RPMI8226 (cell line): ENCODE results near the gene HLA-DRA.

ENCODE experiments used
- DNase-seq: peaks from one replicate; pipeline ENCODE4 v3.0.0-alpha.2; 2015

Gene HLA-DRA

GRCh38 chr6:32439602-32440214 is at the start of gene HLA-DRA:
HLA-DRA (plus strand) TSS chr6:32439887; CDS start chr6:32439951, 64 bp downstream.
- DNase-seq = peak; percentile 36

GRCh38 chr6:32391505-32391904 is 48.2 kb upstream of the HLA-DRA start:
- DNase-seq = no peak

DNA sequence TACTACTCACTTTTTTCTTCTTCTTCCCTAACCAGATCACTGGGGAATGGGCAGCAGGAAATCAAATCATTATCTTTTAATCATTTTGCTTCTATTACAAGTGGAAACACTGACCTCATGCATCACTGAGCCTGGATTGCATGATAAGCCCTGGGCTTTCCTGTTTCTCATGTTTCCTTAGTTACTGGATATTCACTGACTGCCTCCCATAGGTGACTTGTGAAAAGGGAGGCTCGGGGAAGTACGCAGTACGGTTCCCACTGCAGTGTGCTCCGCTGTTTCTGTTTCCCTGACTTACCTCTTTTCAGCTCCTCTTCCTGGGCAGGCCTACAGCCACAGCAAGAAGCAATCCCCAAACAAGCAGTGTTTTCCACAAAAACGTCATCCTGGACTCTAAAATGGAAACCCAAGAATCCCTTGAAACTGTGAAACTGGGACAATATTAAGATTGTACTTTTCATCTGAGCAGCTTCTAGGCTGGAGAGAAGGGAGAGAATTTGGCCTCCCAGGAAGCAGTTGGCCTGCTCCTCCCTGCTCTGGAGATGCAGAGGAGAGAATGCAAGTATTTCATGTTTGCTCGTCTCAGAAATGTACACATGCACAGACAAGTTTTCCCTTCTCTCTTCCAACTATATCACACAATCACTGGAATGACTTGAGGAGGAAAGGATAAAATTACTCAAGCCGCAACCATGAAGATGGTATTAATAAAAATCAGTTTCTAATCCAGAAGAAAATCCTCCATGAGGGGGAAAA is 45.8 kb upstream of the HLA-DRA start:
- no peak for DNase-seq

DNA sequence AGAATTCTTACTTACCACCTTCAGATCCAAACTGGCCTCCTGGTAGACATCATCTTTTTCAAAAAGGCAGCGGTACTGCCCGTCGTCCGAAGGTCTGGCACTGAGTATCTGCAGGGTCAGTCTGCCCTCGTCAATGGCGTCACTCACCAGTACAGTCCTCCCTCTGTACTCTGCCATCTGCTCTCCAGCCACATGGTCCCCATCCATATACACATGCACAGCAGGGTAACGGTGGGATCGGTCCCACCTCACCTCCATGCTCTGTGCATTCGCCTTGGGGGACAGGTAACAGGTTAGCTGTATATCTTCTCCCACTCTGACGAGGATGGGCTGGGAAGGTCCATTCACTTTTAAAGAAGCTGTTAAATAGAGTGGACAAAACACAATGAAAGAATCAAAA is 43.7 kb upstream of the HLA-DRA start:
- DNase-seq = no peak

GRCh38 chr6:32397252-32397920 is 42.3 kb upstream of the HLA-DRA start:
- no peak for DNase-seq

- no peak for DNase-seq
Measured at GRCh38 chr6:32401284-32401963, 38.3 kb upstream of the HLA-DRA start.

GRCh38 chr6:32402812-32403211 is 36.9 kb upstream of the HLA-DRA start:
- no peak for DNase-seq

DNA sequence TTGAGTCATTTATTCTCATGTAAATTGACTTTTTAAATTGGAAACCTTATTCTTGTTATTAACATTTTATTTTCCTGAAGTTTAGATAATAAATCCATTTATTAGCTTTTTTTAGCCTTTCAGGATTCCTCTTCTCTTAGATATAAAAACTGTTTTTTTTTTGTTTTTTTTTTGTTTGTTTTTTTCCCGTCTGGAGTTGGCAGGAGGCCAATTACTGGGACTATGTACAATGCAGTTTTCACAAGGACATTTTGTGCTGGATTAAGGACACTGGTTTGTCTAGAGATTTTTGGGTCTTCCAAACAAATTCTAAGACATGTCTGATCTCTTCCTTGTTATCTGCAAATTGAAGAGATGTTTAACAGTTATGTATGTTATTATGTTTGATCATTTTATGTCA is 34.0 kb upstream of the HLA-DRA start:
- no peak for DNase-seq

GRCh38 chr6:32406197-32406596 is 33.5 kb upstream of the HLA-DRA start:
- DNase-seq = no peak

- no peak for DNase-seq
Measured at GRCh38 chr6:32406857-32407256, 32.8 kb upstream of the HLA-DRA start, which contains the start of gene BTNL2. BTNL2 (minus strand) TSS chr6:32407181; CDS start chr6:32407123, 58 bp downstream.

DNA sequence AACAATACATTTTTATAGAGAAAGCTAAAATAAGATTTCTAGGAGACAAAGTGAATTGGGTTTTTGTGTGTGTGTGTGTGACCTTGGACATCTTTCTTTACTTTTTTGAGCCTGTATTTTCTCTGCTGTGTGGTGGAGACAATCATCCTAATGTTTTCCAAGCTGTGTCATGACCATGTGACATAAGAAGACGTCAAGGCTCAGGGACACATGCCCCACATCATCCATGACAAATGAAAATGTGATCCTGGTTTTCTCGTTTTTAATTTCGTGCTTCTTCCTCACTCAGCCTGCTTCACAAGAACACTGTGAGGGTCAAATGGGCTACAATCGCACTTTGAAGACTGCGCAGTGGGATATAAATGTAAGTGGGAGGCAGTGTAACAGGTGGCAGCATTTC is 28.8 kb upstream of the HLA-DRA start:
- no peak for DNase-seq

GRCh38 chr6:32411566-32412327 is 27.9 kb upstream of the HLA-DRA start:
- DNase-seq = no peak

GRCh38 chr6:32413427-32414047 is 26.1 kb upstream of the HLA-DRA start:
- peak; percentile 65 for DNase-seq

- DNase-seq = peak; percentile 75
Measured at GRCh38 chr6:32415521-32416019, 24.1 kb upstream of the HLA-DRA start.

- no peak for DNase-seq
Measured at GRCh38 chr6:32416036-32416435, 23.7 kb upstream of the HLA-DRA start.

DNA sequence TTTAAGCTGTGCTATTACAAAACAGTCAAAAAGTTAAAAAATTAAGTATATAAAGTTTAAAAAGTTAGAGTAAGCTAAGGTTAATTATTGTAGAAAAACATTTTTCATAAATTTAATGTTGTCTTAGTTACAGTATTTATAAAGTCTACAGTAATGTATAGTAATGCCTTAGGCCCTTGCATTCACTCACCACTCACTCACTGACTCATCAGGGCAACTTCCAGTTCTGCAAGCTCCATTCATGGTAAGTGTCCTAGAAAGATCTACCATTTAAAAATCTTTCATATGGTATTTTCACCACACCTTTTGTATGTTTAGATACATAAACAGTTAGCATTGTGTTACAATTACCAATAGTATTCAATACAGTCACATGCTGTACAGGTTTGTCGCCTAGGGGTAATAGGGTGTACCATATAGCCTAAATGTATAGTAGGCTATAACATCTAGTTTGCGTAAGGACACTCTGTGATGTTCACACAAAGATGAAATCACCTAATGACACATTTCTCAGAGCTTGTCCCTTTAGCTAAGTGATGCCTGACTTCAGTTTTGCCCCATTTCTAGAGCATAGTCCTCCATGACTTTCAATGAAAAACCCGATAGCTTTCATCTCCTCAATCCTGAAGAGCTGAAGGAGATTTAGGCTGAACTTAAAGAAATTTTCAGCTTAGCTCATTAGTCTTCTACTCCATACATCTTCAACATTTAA is 14.9 kb upstream of the HLA-DRA start:
- no peak for DNase-seq

- DNase-seq = no peak
Measured at GRCh38 chr6:32426338-32426737, 13.3 kb upstream of the HLA-DRA start.

DNA sequence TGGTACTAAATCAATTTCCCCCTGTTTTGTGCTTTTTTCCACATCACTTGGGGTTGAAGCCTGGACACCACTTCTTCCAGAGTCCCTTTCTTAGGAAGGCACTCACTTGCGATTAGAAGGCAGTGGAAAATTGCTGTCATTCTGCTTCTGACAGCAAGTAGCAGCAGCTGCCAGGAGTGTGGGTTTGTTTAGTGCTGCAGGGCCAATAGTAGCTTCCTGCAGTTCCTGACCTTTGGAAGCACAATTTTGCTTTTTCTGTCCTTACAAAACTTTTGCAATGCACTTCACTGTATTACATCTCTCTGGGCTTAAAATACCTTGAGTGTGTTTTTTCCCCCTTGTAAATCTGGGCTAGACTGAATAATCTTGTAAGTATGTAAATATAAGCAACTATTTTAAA is 12.5 kb upstream of the HLA-DRA start:
- no peak for DNase-seq

DNA sequence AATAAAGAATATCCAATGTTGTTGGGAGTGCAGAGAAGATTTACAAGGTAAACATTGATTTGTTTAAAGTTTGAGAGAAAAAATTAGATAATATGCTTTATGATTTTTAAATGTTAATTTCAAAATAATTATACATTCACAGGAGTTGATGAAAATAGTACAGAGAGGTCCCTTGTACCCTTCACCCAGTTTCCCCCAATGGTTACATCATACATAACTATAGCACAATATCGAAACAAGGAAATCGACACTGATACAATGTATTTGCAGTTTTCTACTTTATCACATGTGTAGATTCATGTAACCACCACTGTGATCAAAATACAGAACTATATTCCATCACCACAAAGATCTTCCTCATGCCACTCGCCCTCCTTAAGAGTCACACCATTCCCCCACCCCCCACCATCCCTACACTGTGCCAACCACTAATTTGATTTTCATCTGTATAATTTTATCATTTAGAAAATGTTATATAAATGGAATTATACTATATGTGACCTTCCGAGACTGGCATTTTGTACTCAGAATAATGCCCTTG is 11.7 kb upstream of the HLA-DRA start:
- no peak for DNase-seq

- DNase-seq = no peak
Measured at GRCh38 chr6:32430179-32430578, 9.5 kb upstream of the HLA-DRA start.

GRCh38 chr6:32431142-32431541 is 8.5 kb upstream of the HLA-DRA start:
- DNase-seq = no peak
